Right lobe of liver (tissue), 4 donors: ENCODE measurements around the gene POLR1B.

ENCODE experiments used
- CTCF ChIP-seq, 4 donors: fragments of 200-600 bp in 3 of 4; fragments of 450-650 bp in 1 of 4; IDR thresholded peaks; one replicate each; pipeline versions ENCODE4 v1.5.1 to v1.8.0; 2016 to 2022; ENCODE audit warnings: antibody characterized with exemption in 4 of 4, mild to moderate bottlenecking in 2 of 4
- POLR2A ChIP-seq: fragments of 450-650 bp; IDR thresholded peaks from one replicate; pipeline ENCODE4 v1.6.1; 2017; ENCODE audit warnings: antibody characterized with exemption, mild to moderate bottlenecking
- donor health status: DM: no; HTN: no; CAD: no.
- donor health status: DM: no; HTN: no; CAD: no.
- donor health status: DM: no; HTN: yes; CAD: no.

GRCh38 chr2:112493858-112494648, 48.2 kb upstream of the POLR1B start:
- TF ChIP-seq POLR2A (no peak), CTCF (IDR thresholded peaks at IDR 0.05) (no peak)
